Gastroesophageal sphincter (tissue), 4 donors: ENCODE data around the gene RIPPLY2. TPM values are rescaled to one million over a fixed set of nuclear protein-coding genes. Genes with fewer than 3 reads are reported as not detected.
"Not testable (repeated sequence)": the region's sequence is repeated elsewhere in the genome, so short reads cannot be mapped to it uniquely, and the experiment has no call there.

Experiments used
- ATAC-seq: fragments of 150-250 bp; one replicate; pipeline ENCODE4 v1.9.1; 2016; ENCODE audit warnings: mild to moderate bottlenecking, moderate library complexity
- H3K27ac ChIP-seq, 4 donors: fragments of 200-600 bp; sonication (generic) in 3 of 4; 1 replicate in 3 of 4; 2 replicates in 1 of 4; pipeline ENCODE4 v1.5.1; 2016 to 2019
- H3K27me3 ChIP-seq: fragments of 200-600 bp; sonication (generic); one replicate; pipeline ENCODE4 v1.5.1; 2019
- H3K36me3 ChIP-seq, 2 donors: fragments of 200-600 bp; sonication (generic); one replicate each; pipeline ENCODE4 v1.5.1; 2019; ENCODE audit warnings: control low read depth in 1 of 2
- H3K4me1 ChIP-seq, 3 donors: fragments of 200-600 bp; sonication (generic); 1 replicate in 2 of 3; 2 replicates in 1 of 3; pipeline ENCODE4 v1.5.1; 2016 to 2019; ENCODE audit warnings: control low read depth in 2 of 3
- H3K4me3 ChIP-seq, 2 donors: fragments of 200-600 bp; sonication (generic); one replicate each; pipeline ENCODE4 v1.5.1; 2019; ENCODE audit warnings: mild to moderate bottlenecking in 1 of 2, moderate library complexity in 1 of 2
- H3K9me3 ChIP-seq, 3 donors: fragments of 200-600 bp; sonication (generic); one replicate each; pipeline ENCODE4 v1.5.1; 2017 to 2019; ENCODE audit warnings: control low read depth in 2 of 3
- CTCF ChIP-seq, 4 experiments: fragments of 200-600 bp in 2 of 4; fragments of 450-650 bp in 2 of 4; sonication (generic) in 1 of 4; IDR thresholded peaks; one replicate each; pipeline ENCODE4 v1.5.1; 2017 to 2019; ENCODE audit warnings: antibody characterized with exemption in 4 of 4, mild to moderate bottlenecking in 2 of 4, moderate library complexity in 2 of 4
- EP300 ChIP-seq: sonication (generic); formaldehyde crosslinking; IDR thresholded peaks from one replicate; pipeline ENCODE4 v1.6.1; 2017; ENCODE audit warnings: antibody characterized with exemption, mild to moderate bottlenecking
- POLR2A ChIP-seq, 2 donors: fragments of 450-650 bp; IDR thresholded peaks; one replicate each; pipeline ENCODE4 v1.6.1; 2017; ENCODE audit warnings: antibody characterized with exemption in 2 of 2, mild to moderate bottlenecking in 2 of 2, moderate library complexity in 1 of 2
- POLR2AphosphoS5 ChIP-seq: sonication (generic); formaldehyde crosslinking; IDR thresholded peaks from one replicate; pipeline ENCODE4 v1.6.1; 2017; ENCODE audit warnings: antibody characterized with exemption
- WGBS, 2 donors: methylation state at CpG; one replicate each; pipeline ENCODE4 v1.1.5; 2018; ENCODE audit warnings: low coverage in 1 of 2; 5-methylcytosine and 5-hydroxymethylcytosine counted together
- total RNA-seq, 4 donors: library from RNA; depleted of rRNA; stranded (reverse); fragments of >200 nt; gene quantifications; one replicate each; pipeline ENCODE4 v1.1.0, GENCODE V29; 2016

Gene RIPPLY2
- total RNA-seq, 4 donors from 2014 or later, result 2.3 TPM; not detected in 3

- Histone ChIP-seq H3K27ac (no peak overlapping the region), H3K9me3 (no peaks in the 10 kb centered on the region), H3K36me3 (no peaks in the 10 kb centered on the region), H3K4me3 (no peak overlapping the region), H3K27me3 (no peaks in the 10 kb centered on the region), H3K4me1 (no peaks in the 10 kb centered on the region)
- TF ChIP-seq CTCF (IDR thresholded peaks at IDR 0.05) (no peak), EP300 (no peak), POLR2A (IDR thresholded peaks at IDR 0.05) (no peak), POLR2AphosphoS5 (no peak)
- no peak for ATAC-seq
- WGBS, 2 donors, result 94 to 100% methylated on average over 2 of the region's 2 CpGs
These were observed 32.8 kb downstream of the RIPPLY2 start for GRCh38 chr6:83885984-83886383.

- 100% methylated on average over 1 of the region's 1 CpG for WGBS, 2 donors
- no peak for ATAC-seq
- no peaks in the 10 kb centered on the region for H3K4me1 ChIP-seq
These were observed 36.5 kb downstream of the RIPPLY2 start for GRCh38 chr6:83889621-83890020.

GRCh38 chr6:83890520-83890919, 37.4 kb downstream of the RIPPLY2 start:
- WGBS, 2 donors, result 86 to 94% methylated on average over 4 of the region's 4 CpGs
- Histone ChIP-seq H3K4me1 (no peaks in the 10 kb centered on the region), H3K36me3 (no peaks in the 10 kb centered on the region), H3K27me3 (no peaks in the 10 kb centered on the region), H3K4me3 (no peak overlapping the region), H3K27ac (no peak overlapping the region), H3K9me3 (no peaks in the 10 kb centered on the region)
- no peak for TF ChIP-seq POLR2AphosphoS5
- no peak for TF ChIP-seq EP300
- TF ChIP-seq POLR2A (IDR thresholded peaks at IDR 0.05), result no peak
- no peak for TF ChIP-seq CTCF (IDR thresholded peaks at IDR 0.05)
- no peak for ATAC-seq

More at GRCh38 chr6:83889621-83890020, 36.5 kb downstream of the RIPPLY2 start:
- Histone ChIP-seq H3K27me3 (no peaks in the 10 kb centered on the region), H3K36me3 (no peaks in the 10 kb centered on the region), H3K4me3 (no peak overlapping the region), H3K27ac (no peak overlapping the region), H3K9me3 (no peaks in the 10 kb centered on the region)
- TF ChIP-seq POLR2AphosphoS5 (no peak), POLR2A (IDR thresholded peaks at IDR 0.05) (no peak), EP300 (no peak), CTCF (IDR thresholded peaks at IDR 0.05) (no peak)

GRCh38 chr6:83891586-83891985, 38.4 kb downstream of the RIPPLY2 start:
- WGBS, 2 donors, result 87 to 96% methylated on average over 4 of the region's 4 CpGs
- no peaks in the 10 kb centered on the region for H3K36me3 ChIP-seq
- H3K27ac ChIP-seq, result no peak overlapping the region
- no peaks in the 10 kb centered on the region for H3K27me3 ChIP-seq
- ATAC-seq, result no peak
- no peak overlapping the region for H3K4me3 ChIP-seq
- H3K4me1 ChIP-seq, result no peaks in the 10 kb centered on the region
- no peaks in the 10 kb centered on the region for H3K9me3 ChIP-seq
- TF ChIP-seq POLR2AphosphoS5 (no peak), CTCF (IDR thresholded peaks at IDR 0.05) (no peak), EP300 (no peak), POLR2A (IDR thresholded peaks at IDR 0.05) (no peak)

- no peaks in the 10 kb centered on the region for H3K36me3 ChIP-seq
- H3K4me1 ChIP-seq, result no peaks in the 10 kb centered on the region
- no peak overlapping the region for H3K27ac ChIP-seq
- H3K4me3 ChIP-seq, result no peak overlapping the region
- no peaks in the 10 kb centered on the region for H3K27me3 ChIP-seq
- ATAC-seq, result no peak
- no peaks in the 10 kb centered on the region for H3K9me3 ChIP-seq
- TF ChIP-seq EP300, result no peak
- TF ChIP-seq POLR2A (IDR thresholded peaks at IDR 0.05), result no peak
- TF ChIP-seq CTCF (IDR thresholded peaks at IDR 0.05), result no peak
- TF ChIP-seq POLR2AphosphoS5, result no peak
- 100% methylated on average over 1 of the region's 1 CpG; no CpG with 5 or more reads in 1 of the 2 donors for WGBS, 2 donors
These were observed 39.9 kb downstream of the RIPPLY2 start for GRCh38 chr6:83893024-83893423.

- not testable (repeated sequence) for H3K27ac ChIP-seq, ATAC-seq, H3K27me3 ChIP-seq, H3K4me3 ChIP-seq, H3K9me3 ChIP-seq, H3K36me3 ChIP-seq, H3K4me1 ChIP-seq
- 100% methylated on average over 1 of the region's 2 CpGs; no CpG with 5 or more reads in 1 of the 2 donors for WGBS, 2 donors
These were observed 43.9 kb downstream of the RIPPLY2 start for GRCh38 chr6:83897094-83897493.
